H9 (cell line): ENCODE data around the gene BRINP2. TPM values are rescaled to one million over a fixed set of nuclear protein-coding genes. Genes with fewer than 3 reads are reported as not detected.

ENCODE experiments used
- DNase-seq: peaks from one replicate; pipeline ENCODE4 v3.0.0-alpha.2; 2017
- H2AFZ ChIP-seq: one replicate; pipeline ENCODE4 v1.6.1; 2013; ENCODE audit warnings: mild to moderate bottlenecking, low read length, control low read depth, moderate library complexity
- H2AK5ac ChIP-seq: 2 replicates; pipeline ENCODE4 v1.6.1; 2013; ENCODE audit warnings: low read length, control low read depth, mixed read lengths; ENCODE audit not compliant: insufficient read length
- H2BK120ac ChIP-seq: one replicate; pipeline ENCODE4 v1.6.1; 2013; ENCODE audit warnings: low read depth, mild to moderate bottlenecking, low read length, control low read depth, inconsistent platforms; ENCODE audit not compliant: poor library complexity, severe bottlenecking
- H2BK12ac ChIP-seq: 2 replicates; pipeline ENCODE4 v1.6.1; 2013; ENCODE audit warnings: low read length, control low read depth, mixed read lengths, low read depth; ENCODE audit not compliant: insufficient read length
- H2BK15ac ChIP-seq: 2 replicates; pipeline ENCODE4 v1.6.1; 2013; ENCODE audit warnings: low read depth, low read length, control low read depth
- H2BK20ac ChIP-seq: one replicate; pipeline ENCODE4 v1.6.1; 2013; ENCODE audit warnings: low read depth, mild to moderate bottlenecking, low read length, control low read depth, inconsistent platforms; ENCODE audit not compliant: poor library complexity, severe bottlenecking
- H2BK5ac ChIP-seq: 2 replicates; pipeline ENCODE4 v1.6.1; 2013; ENCODE audit warnings: low read length, control low read depth, mixed read lengths; ENCODE audit not compliant: insufficient read length
- H3K14ac ChIP-seq: 2 replicates; pipeline ENCODE4 v1.6.1; 2013; ENCODE audit warnings: low read length, control low read depth; ENCODE audit not compliant: insufficient read depth
- H3K18ac ChIP-seq: 2 replicates; pipeline ENCODE4 v1.6.1; 2013; ENCODE audit warnings: low read depth, mild to moderate bottlenecking, mixed read lengths, low read length, control low read depth; ENCODE audit not compliant: insufficient read length
- H3K23ac ChIP-seq: 2 replicates; pipeline ENCODE4 v1.6.1; 2013; ENCODE audit warnings: low read length, control low read depth, mixed read lengths, low read depth; ENCODE audit not compliant: insufficient read length
- H3K23me2 ChIP-seq: 2 replicates; pipeline ENCODE4 v1.6.1; 2013; ENCODE audit warnings: low read depth, mild to moderate bottlenecking, mixed read lengths, low read length, control low read depth; ENCODE audit not compliant: insufficient read length, poor library complexity, severe bottlenecking
- H3K27ac ChIP-seq: 2 replicates; pipeline ENCODE4 v1.5.1; 2013; ENCODE audit warnings: low read length, control low read depth, mixed read lengths, low read depth; ENCODE audit not compliant: insufficient read length
- H3K27me3 ChIP-seq: 2 replicates; pipeline ENCODE4 v1.6.1; 2013; ENCODE audit warnings: low read length, control low read depth, inconsistent platforms; ENCODE audit not compliant: insufficient read depth
- H3K4ac ChIP-seq: 2 replicates; pipeline ENCODE4 v1.6.1; 2013; ENCODE audit warnings: low read depth, mild to moderate bottlenecking, control low read depth, inconsistent platforms, low read length, moderate library complexity
- H3K4me1 ChIP-seq: 2 replicates; pipeline ENCODE4 v1.6.1; 2013; ENCODE audit warnings: low read length, control low read depth, inconsistent platforms; ENCODE audit not compliant: insufficient read depth
- H3K4me2 ChIP-seq: 2 replicates; pipeline ENCODE4 v1.6.1; 2013; ENCODE audit warnings: low read length, control low read depth, mixed read lengths; ENCODE audit not compliant: insufficient read length, insufficient read depth
- H3K56ac ChIP-seq: 2 replicates; pipeline ENCODE4 v1.6.1; 2013; ENCODE audit warnings: low read depth, mild to moderate bottlenecking, mixed read lengths, low read length, control low read depth; ENCODE audit not compliant: insufficient read length
- H3K79me1 ChIP-seq: 2 replicates; pipeline ENCODE4 v1.6.1; 2013; ENCODE audit warnings: low read depth, mild to moderate bottlenecking, moderate library complexity, low read length, control low read depth, inconsistent platforms; ENCODE audit not compliant: insufficient read depth, poor library complexity, severe bottlenecking
- H3K79me2 ChIP-seq: 2 replicates; pipeline ENCODE4 v1.6.1; 2013; ENCODE audit warnings: low read length, control low read depth, inconsistent platforms; ENCODE audit not compliant: insufficient read depth
- H3K9ac ChIP-seq: 2 replicates; pipeline ENCODE4 v1.6.1; 2013; ENCODE audit warnings: low read length, control low read depth, mixed read lengths; ENCODE audit not compliant: insufficient read length; ENCODE audit errors: extremely low read depth
- H3K9me3 ChIP-seq: one replicate; pipeline ENCODE4 v1.6.1; 2013; ENCODE audit warnings: low read depth, low read length, inconsistent platforms; ENCODE audit not compliant: control insufficient read depth
- H3T11ph ChIP-seq: one replicate; pipeline ENCODE4 v1.6.1; 2013; ENCODE audit warnings: mild to moderate bottlenecking, low read length, control low read depth, inconsistent platforms
- H4K20me1 ChIP-seq: one replicate; pipeline ENCODE4 v1.6.1; 2013; ENCODE audit not compliant: control insufficient read depth, insufficient read length, insufficient read depth
- H4K5ac ChIP-seq: 2 replicates; pipeline ENCODE4 v1.6.1; 2013; ENCODE audit warnings: low read depth, mild to moderate bottlenecking, mixed read lengths, low read length, control low read depth; ENCODE audit not compliant: insufficient read length
- H4K8ac ChIP-seq: replicated peaks from 2 replicates; pipeline ENCODE4 v1.6.1; 2013; ENCODE audit warnings: low read length, control low read depth, mixed read lengths, low read depth; ENCODE audit not compliant: insufficient read length
- H4K91ac ChIP-seq: 2 replicates; pipeline ENCODE4 v1.6.1; 2013; ENCODE audit warnings: low read depth, mild to moderate bottlenecking, moderate library complexity, mixed read lengths, low read length, control low read depth; ENCODE audit not compliant: insufficient read length
- H3K27ac Mint-ChIP-seq, 3 experiments: 2 replicates in 2 of 3; 3 replicates in 1 of 3; pipeline ENCODE4 v1.8.0; 2020 to 2021; ENCODE audit warnings: mixed read lengths in 3 of 3, mild to moderate bottlenecking in 1 of 3, moderate library complexity in 1 of 3
- H3K27me3 Mint-ChIP-seq: 2 replicates; pipeline ENCODE4 v1.8.0; 2021; ENCODE audit warnings: low read depth, mild to moderate bottlenecking, moderate library complexity, mixed read lengths
- H3K36me3 Mint-ChIP-seq, 3 experiments: 2 replicates in 2 of 3; 3 replicates in 1 of 3; pipeline ENCODE4 v1.8.0; 2020 to 2021; ENCODE audit warnings: low read depth in 3 of 3, mixed read lengths in 3 of 3; ENCODE audit not compliant: insufficient read depth in 1 of 3
- H3K4me1 Mint-ChIP-seq, 2 experiments: 2 replicates each; pipeline ENCODE4 v1.8.0; 2020; ENCODE audit warnings: mixed read lengths in 2 of 2
- H3K4me3 Mint-ChIP-seq, 2 experiments: 2 replicates in 1 of 2; 3 replicates in 1 of 2; pipeline ENCODE4 v1.8.0; 2020 to 2021; ENCODE audit warnings: mild to moderate bottlenecking in 2 of 2, mixed read lengths in 2 of 2, moderate library complexity in 1 of 2
- H3K9me3 Mint-ChIP-seq, 2 experiments: 2 replicates in 1 of 2; 3 replicates in 1 of 2; pipeline ENCODE4 v1.8.0; 2020; ENCODE audit warnings: mild to moderate bottlenecking in 2 of 2, mixed read lengths in 2 of 2, moderate library complexity in 1 of 2
- CTCF ChIP-seq: fragments of 200-600 bp; sonication (generic); conservative IDR thresholded peaks from 3 replicates; pipeline ENCODE4 v1.8.0; 2021; ENCODE audit warnings: antibody characterized with exemption, mild to moderate bottlenecking
- WGBS: extraction: QIAGEN DNeasy Blood & Tissue Kit; methylation state at CpG from one replicate; pipeline ENCODE4 v1.1.7; 2013; ENCODE audit warnings: missing lambda C conversion rate, low lambda C conversion rate, mixed read lengths; ENCODE audit not compliant: insufficient read length; ENCODE audit errors: extremely low coverage; 5-methylcytosine and 5-hydroxymethylcytosine counted together
- total RNA-seq: library from RNA; stranded (reverse); gene quantifications from 2 replicates; pipeline ENCODE4 v1.2.1, GENCODE V29; 2021

Gene BRINP2
- total RNA-seq, 1 experiment from 2014 or later, result not detected

- Mint-ChIP-seq H3K9me3 (no peaks in the 10 kb centered on the region), H3K36me3 (no peaks in the 10 kb centered on the region), H3K4me1 (no peaks in the 10 kb centered on the region), H3K27ac (no peak overlapping the region), H3K27me3 (peaks cover 25% of the 10 kb centered on the region), H3K4me3 (no peak overlapping the region)
- no peak overlapping the region for H3K4ac ChIP-seq
- H2BK15ac ChIP-seq, result no peak overlapping the region
- no CpG with 5 or more reads among the region's 2 CpGs for WGBS
- H3K9ac ChIP-seq, result no peak overlapping the region
- TF ChIP-seq CTCF, result no peak
- no peak overlapping the region for H3K4me2 ChIP-seq
- no peak overlapping the region for H4K91ac ChIP-seq
- no peak overlapping the region for H3K56ac ChIP-seq
- no peak overlapping the region for H3K27ac ChIP-seq
- no peak overlapping the region for H2BK12ac ChIP-seq
- no peaks in the 10 kb centered on the region for H3K9me3 ChIP-seq
- no peak overlapping the region for H3K23ac ChIP-seq
- no peaks in the 10 kb centered on the region for H3K79me1 ChIP-seq
- H3K4me1 ChIP-seq, result no peaks in the 10 kb centered on the region
- no peak overlapping the region for H2AK5ac ChIP-seq
- H3T11ph ChIP-seq, result no peak overlapping the region
- no peaks in the 10 kb centered on the region for H3K79me2 ChIP-seq
- no peak overlapping the region for H3K18ac ChIP-seq
- H2BK120ac ChIP-seq, result no peak overlapping the region
- no peak for DNase-seq
- H4K5ac ChIP-seq, result no peak overlapping the region
- H4K8ac ChIP-seq, result no peak overlapping the region
- H4K20me1 ChIP-seq, result no peaks in the 10 kb centered on the region
- H2BK5ac ChIP-seq, result no peak overlapping the region
- H3K27me3 ChIP-seq, result no peaks in the 10 kb centered on the region
- H3K14ac ChIP-seq, result no peak overlapping the region
- H3K23me2 ChIP-seq, result no peaks in the 10 kb centered on the region
- H2BK20ac ChIP-seq, result no peak overlapping the region
- no peak overlapping the region for H2AFZ ChIP-seq
These were observed 27.5 kb downstream of the BRINP2 start for GRCh38 chr1:177198243-177198642.
